H9 (cell line): ENCODE data around the gene DGLUCY. TPM values are rescaled to one million over a fixed set of nuclear protein-coding genes. Genes with fewer than 3 reads are reported as not detected.

Experiments
- DNase-seq: peaks from one replicate; pipeline ENCODE4 v3.0.0-alpha.2; 2017
- H2AFZ ChIP-seq: one replicate; pipeline ENCODE4 v1.6.1; 2013; ENCODE audit warnings: mild to moderate bottlenecking, low read length, control low read depth, moderate library complexity
- H2AK5ac ChIP-seq: 2 replicates; pipeline ENCODE4 v1.6.1; 2013; ENCODE audit warnings: low read length, control low read depth, mixed read lengths; ENCODE audit not compliant: insufficient read length
- H2BK120ac ChIP-seq: one replicate; pipeline ENCODE4 v1.6.1; 2013; ENCODE audit warnings: low read depth, mild to moderate bottlenecking, low read length, control low read depth, inconsistent platforms; ENCODE audit not compliant: poor library complexity, severe bottlenecking
- H2BK12ac ChIP-seq: 2 replicates; pipeline ENCODE4 v1.6.1; 2013; ENCODE audit warnings: low read length, control low read depth, mixed read lengths, low read depth; ENCODE audit not compliant: insufficient read length
- H2BK15ac ChIP-seq: 2 replicates; pipeline ENCODE4 v1.6.1; 2013; ENCODE audit warnings: low read depth, low read length, control low read depth
- H2BK20ac ChIP-seq: one replicate; pipeline ENCODE4 v1.6.1; 2013; ENCODE audit warnings: low read depth, mild to moderate bottlenecking, low read length, control low read depth, inconsistent platforms; ENCODE audit not compliant: poor library complexity, severe bottlenecking
- H2BK5ac ChIP-seq: 2 replicates; pipeline ENCODE4 v1.6.1; 2013; ENCODE audit warnings: low read length, control low read depth, mixed read lengths; ENCODE audit not compliant: insufficient read length
- H3K14ac ChIP-seq: 2 replicates; pipeline ENCODE4 v1.6.1; 2013; ENCODE audit warnings: low read length, control low read depth; ENCODE audit not compliant: insufficient read depth
- H3K18ac ChIP-seq: 2 replicates; pipeline ENCODE4 v1.6.1; 2013; ENCODE audit warnings: low read depth, mild to moderate bottlenecking, mixed read lengths, low read length, control low read depth; ENCODE audit not compliant: insufficient read length
- H3K23ac ChIP-seq: 2 replicates; pipeline ENCODE4 v1.6.1; 2013; ENCODE audit warnings: low read length, control low read depth, mixed read lengths, low read depth; ENCODE audit not compliant: insufficient read length
- H3K23me2 ChIP-seq: 2 replicates; pipeline ENCODE4 v1.6.1; 2013; ENCODE audit warnings: low read depth, mild to moderate bottlenecking, mixed read lengths, low read length, control low read depth; ENCODE audit not compliant: insufficient read length, poor library complexity, severe bottlenecking
- H3K27ac ChIP-seq: 2 replicates; pipeline ENCODE4 v1.5.1; 2013; ENCODE audit warnings: low read length, control low read depth, mixed read lengths, low read depth; ENCODE audit not compliant: insufficient read length
- H3K27me3 ChIP-seq: 2 replicates; pipeline ENCODE4 v1.6.1; 2013; ENCODE audit warnings: low read length, control low read depth, inconsistent platforms; ENCODE audit not compliant: insufficient read depth
- H3K4ac ChIP-seq: 2 replicates; pipeline ENCODE4 v1.6.1; 2013; ENCODE audit warnings: low read depth, mild to moderate bottlenecking, control low read depth, inconsistent platforms, low read length, moderate library complexity
- H3K4me1 ChIP-seq: 2 replicates; pipeline ENCODE4 v1.6.1; 2013; ENCODE audit warnings: low read length, control low read depth, inconsistent platforms; ENCODE audit not compliant: insufficient read depth
- H3K4me2 ChIP-seq: 2 replicates; pipeline ENCODE4 v1.6.1; 2013; ENCODE audit warnings: low read length, control low read depth, mixed read lengths; ENCODE audit not compliant: insufficient read length, insufficient read depth
- H3K56ac ChIP-seq: 2 replicates; pipeline ENCODE4 v1.6.1; 2013; ENCODE audit warnings: low read depth, mild to moderate bottlenecking, mixed read lengths, low read length, control low read depth; ENCODE audit not compliant: insufficient read length
- H3K79me1 ChIP-seq: 2 replicates; pipeline ENCODE4 v1.6.1; 2013; ENCODE audit warnings: low read depth, mild to moderate bottlenecking, moderate library complexity, low read length, control low read depth, inconsistent platforms; ENCODE audit not compliant: insufficient read depth, poor library complexity, severe bottlenecking
- H3K79me2 ChIP-seq: 2 replicates; pipeline ENCODE4 v1.6.1; 2013; ENCODE audit warnings: low read length, control low read depth, inconsistent platforms; ENCODE audit not compliant: insufficient read depth
- H3K9ac ChIP-seq: 2 replicates; pipeline ENCODE4 v1.6.1; 2013; ENCODE audit warnings: low read length, control low read depth, mixed read lengths; ENCODE audit not compliant: insufficient read length; ENCODE audit errors: extremely low read depth
- H3K9me3 ChIP-seq: one replicate; pipeline ENCODE4 v1.6.1; 2013; ENCODE audit warnings: low read depth, low read length, inconsistent platforms; ENCODE audit not compliant: control insufficient read depth
- H3T11ph ChIP-seq: one replicate; pipeline ENCODE4 v1.6.1; 2013; ENCODE audit warnings: mild to moderate bottlenecking, low read length, control low read depth, inconsistent platforms
- H4K20me1 ChIP-seq: one replicate; pipeline ENCODE4 v1.6.1; 2013; ENCODE audit not compliant: control insufficient read depth, insufficient read length, insufficient read depth
- H4K5ac ChIP-seq: 2 replicates; pipeline ENCODE4 v1.6.1; 2013; ENCODE audit warnings: low read depth, mild to moderate bottlenecking, mixed read lengths, low read length, control low read depth; ENCODE audit not compliant: insufficient read length
- H4K8ac ChIP-seq: replicated peaks from 2 replicates; pipeline ENCODE4 v1.6.1; 2013; ENCODE audit warnings: low read length, control low read depth, mixed read lengths, low read depth; ENCODE audit not compliant: insufficient read length
- H4K91ac ChIP-seq: 2 replicates; pipeline ENCODE4 v1.6.1; 2013; ENCODE audit warnings: low read depth, mild to moderate bottlenecking, moderate library complexity, mixed read lengths, low read length, control low read depth; ENCODE audit not compliant: insufficient read length
- H3K27ac Mint-ChIP-seq, 3 experiments: 2 replicates in 2 of 3; 3 replicates in 1 of 3; pipeline ENCODE4 v1.8.0; 2020 to 2021; ENCODE audit warnings: mixed read lengths in 3 of 3, mild to moderate bottlenecking in 1 of 3, moderate library complexity in 1 of 3
- H3K27me3 Mint-ChIP-seq: 2 replicates; pipeline ENCODE4 v1.8.0; 2021; ENCODE audit warnings: low read depth, mild to moderate bottlenecking, moderate library complexity, mixed read lengths
- H3K36me3 Mint-ChIP-seq, 3 experiments: 2 replicates in 2 of 3; 3 replicates in 1 of 3; pipeline ENCODE4 v1.8.0; 2020 to 2021; ENCODE audit warnings: low read depth in 3 of 3, mixed read lengths in 3 of 3; ENCODE audit not compliant: insufficient read depth in 1 of 3
- H3K4me1 Mint-ChIP-seq, 2 experiments: 2 replicates each; pipeline ENCODE4 v1.8.0; 2020; ENCODE audit warnings: mixed read lengths in 2 of 2
- H3K4me3 Mint-ChIP-seq, 2 experiments: 2 replicates in 1 of 2; 3 replicates in 1 of 2; pipeline ENCODE4 v1.8.0; 2020 to 2021; ENCODE audit warnings: mild to moderate bottlenecking in 2 of 2, mixed read lengths in 2 of 2, moderate library complexity in 1 of 2
- H3K9me3 Mint-ChIP-seq, 2 experiments: 2 replicates in 1 of 2; 3 replicates in 1 of 2; pipeline ENCODE4 v1.8.0; 2020; ENCODE audit warnings: mild to moderate bottlenecking in 2 of 2, mixed read lengths in 2 of 2, moderate library complexity in 1 of 2
- CTCF ChIP-seq: fragments of 200-600 bp; sonication (generic); conservative IDR thresholded peaks from 3 replicates; pipeline ENCODE4 v1.8.0; 2021; ENCODE audit warnings: antibody characterized with exemption, mild to moderate bottlenecking
- WGBS: extraction: QIAGEN DNeasy Blood & Tissue Kit; methylation state at CpG from one replicate; pipeline ENCODE4 v1.1.7; 2013; ENCODE audit warnings: missing lambda C conversion rate, low lambda C conversion rate, mixed read lengths; ENCODE audit not compliant: insufficient read length; ENCODE audit errors: extremely low coverage; 5-methylcytosine and 5-hydroxymethylcytosine counted together
- total RNA-seq: library from RNA; stranded (reverse); gene quantifications from 2 replicates; pipeline ENCODE4 v1.2.1, GENCODE V29; 2021

Gene DGLUCY
- total RNA-seq, 1 experiment from 2014 or later = 29.6 TPM

GRCh38 chr14:91232603-91233002 is 118.7 kb downstream of the DGLUCY start:
- Mint-ChIP-seq H3K36me3 (peaks cover 12 to 19% (median 14%) of the 10 kb centered on the region in 3 experiments), H3K27me3 (peaks cover 15% of the 10 kb centered on the region), H3K4me3 (no peak overlapping the region), H3K4me1 (peaks cover 12 to 13% of the 10 kb centered on the region in 2 experiments), H3K27ac (no peak overlapping the region), H3K9me3 (peaks cover 10 to 16% of the 10 kb centered on the region in 2 experiments; a peak in 4 of 5 replicates)
- no peak overlapping the region for H3T11ph ChIP-seq
- no CpG with 5 or more reads among the region's 2 CpGs for WGBS
- H3K9me3 ChIP-seq = no peaks in the 10 kb centered on the region
- H2BK5ac ChIP-seq = no peak overlapping the region
- no peak overlapping the region for H2BK120ac ChIP-seq
- no peak overlapping the region for H3K9ac ChIP-seq
- no peak overlapping the region for H3K27ac ChIP-seq
- H3K4ac ChIP-seq = no peak overlapping the region
- peaks cover 4% of the 10 kb centered on the region for H3K4me1 ChIP-seq
- no peak overlapping the region for H2BK20ac ChIP-seq
- H4K5ac ChIP-seq = no peak overlapping the region
- H2AFZ ChIP-seq = no peak overlapping the region
- no peaks in the 10 kb centered on the region for H3K79me2 ChIP-seq
- H2BK12ac ChIP-seq = no peak overlapping the region
- H3K27me3 ChIP-seq = no peaks in the 10 kb centered on the region
- no peaks in the 10 kb centered on the region for H3K79me1 ChIP-seq
- no peak overlapping the region for H3K56ac ChIP-seq
- no peak overlapping the region for H3K4me2 ChIP-seq
- no peak overlapping the region for H3K14ac ChIP-seq
- H4K8ac ChIP-seq = no peak overlapping the region
- no peak overlapping the region for H4K91ac ChIP-seq
- no peak overlapping the region for H3K18ac ChIP-seq
- TF ChIP-seq CTCF = no peak
- no peak overlapping the region for H3K23ac ChIP-seq
- no peaks in the 10 kb centered on the region for H4K20me1 ChIP-seq
- no peak for DNase-seq
- H3K23me2 ChIP-seq = no peaks in the 10 kb centered on the region
- no peak overlapping the region for H2AK5ac ChIP-seq
- no peak overlapping the region for H2BK15ac ChIP-seq
